ENCODE data around the gene CMKLR1. TPM values are rescaled to one million over a fixed set of nuclear protein-coding genes. Genes with fewer than 3 reads are reported as not detected.

Gene CMKLR1
- total RNA-seq, 1 donor from 2014 or later: 10.1 TPM

- intact Hi-C loops (cut with DNase I): no loop called here
- no peaks in the 10 kb centered on the region for H3K27me3 ChIP-seq
- no peaks in the 10 kb centered on the region for H3K9me3 ChIP-seq
- peak overlapping the region; percentile 60 for H3K27ac ChIP-seq
- no peak for DNase-seq (ENCODE audit: extremely low spot score in 2 of 2)
- H3K4me3 ChIP-seq: peak overlapping the region in 1 of 2 donors; percentile 23
- peaks cover 45% of the 10 kb centered on the region for H3K4me1 ChIP-seq
- TF ChIP-seq POLR2AphosphoS5 (IDR thresholded peaks at IDR 0.05; ENCODE audit: insufficient read depth in 1 of 2, low read depth in 1 of 2) (no peak), CTCF (IDR thresholded peaks at IDR 0.05) (no peak), POLR2A (IDR thresholded peaks at IDR 0.05) (no peak)
- no peaks in the 10 kb centered on the region for H3K36me3 ChIP-seq
These were observed 33.1 kb downstream of the CMKLR1 start for GRCh38 chr12:108305991-108306501.

- DNase-seq (ENCODE audit: extremely low spot score in 2 of 2): peak in 1 of 2 donors; percentile 95
- H3K27me3 ChIP-seq: no peaks in the 10 kb centered on the region
- peak overlapping the region in 1 of 2 donors; percentile 23 for H3K4me3 ChIP-seq
- TF ChIP-seq POLR2A (IDR thresholded peaks at IDR 0.05): no peak
- TF ChIP-seq POLR2AphosphoS5 (IDR thresholded peaks at IDR 0.05; ENCODE audit: insufficient read depth in 1 of 2, low read depth in 1 of 2): peak; percentile 74 to 76
- TF ChIP-seq CTCF (IDR thresholded peaks at IDR 0.05): no peak
- intact Hi-C loops (cut with DNase I): no loop called here
- peak overlapping the region; percentile 60 for H3K27ac ChIP-seq
- peaks cover 45% of the 10 kb centered on the region for H3K4me1 ChIP-seq
- no peaks in the 10 kb centered on the region for H3K36me3 ChIP-seq
- no peaks in the 10 kb centered on the region for H3K9me3 ChIP-seq
These were observed 33.6 kb downstream of the CMKLR1 start for GRCh38 chr12:108305520-108305919.

- peak overlapping the region; percentile 60 for H3K27ac ChIP-seq
- intact Hi-C loops (cut with DNase I): no loop called here
- H3K27me3 ChIP-seq: no peaks in the 10 kb centered on the region
- H3K4me3 ChIP-seq: no peak overlapping the region
- H3K4me1 ChIP-seq: peaks cover 45% of the 10 kb centered on the region
- H3K36me3 ChIP-seq: no peaks in the 10 kb centered on the region
- no peak for DNase-seq (ENCODE audit: extremely low spot score in 2 of 2)
- H3K9me3 ChIP-seq: no peaks in the 10 kb centered on the region
- TF ChIP-seq POLR2AphosphoS5 (IDR thresholded peaks at IDR 0.05; ENCODE audit: insufficient read depth in 1 of 2, low read depth in 1 of 2): no peak
- TF ChIP-seq POLR2A (IDR thresholded peaks at IDR 0.05): no peak
- no peak for TF ChIP-seq CTCF (IDR thresholded peaks at IDR 0.05)
These were observed 34.5 kb downstream of the CMKLR1 start for GRCh38 chr12:108304633-108305032.

- intact Hi-C loops (cut with DNase I): no loop called here
- Histone ChIP-seq H3K27me3 (no peaks in the 10 kb centered on the region), H3K27ac (peak overlapping the region; percentile 60), H3K9me3 (no peaks in the 10 kb centered on the region), H3K36me3 (no peaks in the 10 kb centered on the region), H3K4me1 (peaks cover 45% of the 10 kb centered on the region), H3K4me3 (no peak overlapping the region)
- no peak for TF ChIP-seq POLR2A (IDR thresholded peaks at IDR 0.05)
- TF ChIP-seq CTCF (IDR thresholded peaks at IDR 0.05): no peak
- TF ChIP-seq POLR2AphosphoS5 (IDR thresholded peaks at IDR 0.05; ENCODE audit: insufficient read depth in 1 of 2, low read depth in 1 of 2): no peak
- no peak for DNase-seq (ENCODE audit: extremely low spot score in 2 of 2)
These were observed 35.4 kb downstream of the CMKLR1 start for GRCh38 chr12:108303703-108304102.

GRCh38 chr12:108302403-108303311 lies 36.5 kb downstream of the CMKLR1 start:
- intact Hi-C loops (cut with DNase I): no loop called here
- peak in 1 of 2 donors; percentile 95 for DNase-seq (ENCODE audit: extremely low spot score in 2 of 2)
- Histone ChIP-seq H3K9me3 (no peaks in the 10 kb centered on the region), H3K27me3 (no peaks in the 10 kb centered on the region), H3K4me3 (no peak overlapping the region), H3K4me1 (peaks cover 45% of the 10 kb centered on the region), H3K36me3 (no peaks in the 10 kb centered on the region), H3K27ac (peak overlapping the region; percentile 60)
- no peak for TF ChIP-seq CTCF (IDR thresholded peaks at IDR 0.05)
- TF ChIP-seq POLR2AphosphoS5 (IDR thresholded peaks at IDR 0.05; ENCODE audit: insufficient read depth in 1 of 2, low read depth in 1 of 2): peak; percentile 7 to 68
